ENCODE measurements around the gene KEAP1. TPM values are rescaled to one million over a fixed set of nuclear protein-coding genes. Genes with fewer than 3 reads are reported as not detected.
A peak's percentile ranks its signal among the peaks of the same experiment; 100 is the strongest.
"Not testable (repeated sequence)": the region's sequence is repeated elsewhere in the genome, so short reads cannot be mapped to it uniquely, and the experiment has no call there.

The KEAP1 gene
- total and polyA plus RNA-seq, 2 experiments from 2014 or later = 70.5 to 85.5 TPM

DNA sequence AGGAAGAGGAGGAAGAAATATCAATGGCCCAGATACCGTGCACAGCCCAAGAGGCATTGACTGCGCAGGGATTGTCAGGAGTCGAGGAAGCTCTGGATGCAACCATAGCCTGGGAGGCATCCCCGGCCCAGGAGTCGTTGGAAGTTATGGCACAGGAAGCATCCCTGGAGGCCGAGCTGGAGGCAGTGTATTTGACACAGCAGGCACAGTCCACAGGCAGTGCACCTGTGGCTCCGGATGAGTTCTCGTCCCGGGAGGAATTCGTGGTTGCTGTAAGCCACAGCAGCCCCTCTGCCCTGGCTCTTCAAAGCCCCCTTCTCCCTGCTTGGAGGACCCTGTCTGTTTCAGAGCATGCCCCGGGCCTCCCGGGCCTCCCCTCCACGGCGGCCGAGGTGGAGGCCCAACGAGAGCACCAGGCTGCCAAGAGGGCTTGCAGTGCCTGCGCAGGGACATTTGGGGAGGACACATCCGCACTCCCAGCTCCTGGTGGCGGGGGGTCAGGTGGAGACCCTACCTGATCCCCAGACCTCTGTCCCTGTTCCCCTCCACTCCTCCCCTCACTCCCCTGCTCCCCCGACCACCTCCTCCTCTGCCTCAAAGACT lies 36.0 kb downstream of the KEAP1 start:
- TF ChIP-seq, protein P1, sequence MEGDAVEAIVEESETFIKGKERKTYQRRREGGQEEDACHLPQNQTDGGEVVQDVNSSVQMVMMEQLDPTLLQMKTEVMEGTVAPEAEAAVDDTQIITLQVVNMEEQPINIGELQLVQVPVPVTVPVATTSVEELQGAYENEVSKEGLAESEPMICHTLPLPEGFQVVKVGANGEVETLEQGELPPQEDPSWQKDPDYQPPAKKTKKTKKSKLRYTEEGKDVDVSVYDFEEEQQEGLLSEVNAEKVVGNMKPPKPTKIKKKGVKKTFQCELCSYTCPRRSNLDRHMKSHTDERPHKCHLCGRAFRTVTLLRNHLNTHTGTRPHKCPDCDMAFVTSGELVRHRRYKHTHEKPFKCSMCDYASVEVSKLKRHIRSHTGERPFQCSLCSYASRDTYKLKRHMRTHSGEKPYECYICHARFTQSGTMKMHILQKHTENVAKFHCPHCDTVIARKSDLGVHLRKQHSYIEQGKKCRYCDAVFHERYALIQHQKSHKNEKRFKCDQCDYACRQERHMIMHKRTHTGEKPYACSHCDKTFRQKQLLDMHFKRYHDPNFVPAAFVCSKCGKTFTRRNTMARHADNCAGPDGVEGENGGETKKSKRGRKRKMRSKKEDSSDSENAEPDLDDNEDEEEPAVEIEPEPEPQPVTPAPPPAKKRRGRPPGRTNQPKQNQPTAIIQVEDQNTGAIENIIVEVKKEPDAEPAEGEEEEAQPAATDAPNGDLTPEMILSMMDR (IDR thresholded peaks at IDR 0.05; ENCODE audit: low read depth, low read length) = no peak
- H3K9me3 ChIP-seq (ENCODE audit: low read depth) = no peaks in the 10 kb centered on the region
- H3K4me3 ChIP-seq = no peak overlapping the region
- DNase-seq (ENCODE audit: low read depth in 1 of 2, low spot score in 1 of 2) = no peak
- no peaks in the 10 kb centered on the region for H3K27me3 ChIP-seq
- no peaks in the 10 kb centered on the region for H3K36me3 ChIP-seq
- no peaks in the 10 kb centered on the region for H3K4me1 ChIP-seq (ENCODE audit: low read depth)
- no peak overlapping the region for H3K27ac ChIP-seq

GRCh38 chr19:10464456-10464855 lies 38.7 kb downstream of the KEAP1 start:
- DNase-seq (ENCODE audit: low read depth in 1 of 2, low spot score in 1 of 2) = no peak
- H3K27me3 ChIP-seq = no peaks in the 10 kb centered on the region
- no peak overlapping the region for H3K4me3 ChIP-seq
- no peak overlapping the region for H3K27ac ChIP-seq
- no peaks in the 10 kb centered on the region for H3K36me3 ChIP-seq
- H3K9me3 ChIP-seq (ENCODE audit: low read depth) = no peaks in the 10 kb centered on the region
- H3K4me1 ChIP-seq (ENCODE audit: low read depth) = no peaks in the 10 kb centered on the region
- TF ChIP-seq, protein P1 (IDR thresholded peaks at IDR 0.05; ENCODE audit: low read depth, low read length) = no peak

DNA sequence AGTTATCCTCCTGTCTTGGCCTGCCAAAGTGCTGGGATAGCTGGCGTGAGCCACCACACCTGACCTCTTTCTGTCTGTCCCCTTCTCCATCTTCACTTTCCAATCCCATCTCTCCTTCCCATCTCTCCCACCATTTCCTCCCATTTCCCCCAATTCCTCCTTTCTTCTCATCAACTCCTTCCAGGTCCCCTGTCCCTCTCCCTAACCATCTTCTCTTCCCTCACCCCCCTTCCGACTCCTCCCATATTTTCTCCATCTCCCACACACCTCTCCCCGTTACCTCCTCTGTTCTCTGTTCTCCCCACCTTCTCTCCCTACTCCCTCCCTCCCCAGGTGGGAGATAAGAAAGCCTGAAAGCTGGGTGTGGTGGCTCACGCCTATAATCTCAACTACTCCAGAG lies 40.6 kb downstream of the KEAP1 start:
- Histone ChIP-seq H3K9me3 (ENCODE audit: low read depth) (no peaks in the 10 kb centered on the region), H3K36me3 (no peaks in the 10 kb centered on the region), H3K4me1 (ENCODE audit: low read depth) (no peaks in the 10 kb centered on the region), H3K27ac (no peak overlapping the region), H3K4me3 (no peak overlapping the region), H3K27me3 (no peaks in the 10 kb centered on the region)
- TF ChIP-seq, protein P1 (IDR thresholded peaks at IDR 0.05; ENCODE audit: low read depth, low read length) = no peak
- no peak for DNase-seq (ENCODE audit: low read depth in 1 of 2, low spot score in 1 of 2)

GRCh38 chr19:10462042-10462441 lies 41.1 kb downstream of the KEAP1 start:
- not testable (repeated sequence) for H3K36me3 ChIP-seq; H3K27me3 ChIP-seq; H3K4me1 ChIP-seq (ENCODE audit: low read depth); H3K4me3 ChIP-seq; H3K9me3 ChIP-seq (ENCODE audit: low read depth); DNase-seq (ENCODE audit: low read depth in 1 of 2, low spot score in 1 of 2); H3K27ac ChIP-seq

- Histone ChIP-seq H3K27ac (no peak overlapping the region), H3K27me3 (no peaks in the 10 kb centered on the region), H3K4me3 (peak overlapping the region; percentile 15), H3K9me3 (ENCODE audit: low read depth) (no peaks in the 10 kb centered on the region), H3K36me3 (no peaks in the 10 kb centered on the region), H3K4me1 (ENCODE audit: low read depth) (no peaks in the 10 kb centered on the region)
- peak; percentile 96 to 97 for DNase-seq (ENCODE audit: low read depth in 1 of 2, low spot score in 1 of 2)
- TF ChIP-seq, protein P1 (IDR thresholded peaks at IDR 0.05; ENCODE audit: low read depth, low read length) = no peak
These were observed 41.9 kb downstream of the KEAP1 start for GRCh38 chr19:10461047-10461949.

DNA sequence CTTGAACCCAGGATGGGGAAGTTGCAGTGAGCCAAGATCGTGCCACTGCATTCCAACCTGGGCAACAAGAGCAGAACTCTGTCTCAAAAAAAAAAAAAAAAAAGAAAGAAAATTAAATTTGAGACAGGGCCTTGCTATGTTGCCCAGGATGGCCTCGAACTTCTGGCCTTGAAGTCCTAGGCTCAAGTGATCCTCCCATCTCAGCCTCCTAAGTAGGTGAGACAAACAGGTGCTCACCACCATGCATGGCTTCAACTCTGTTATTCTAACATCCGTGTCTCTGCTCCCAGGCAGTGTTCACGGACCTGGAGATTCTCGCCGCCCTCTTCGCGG lies 42.5 kb downstream of the KEAP1 start:
- Histone ChIP-seq H3K9me3 (ENCODE audit: low read depth) (no peaks in the 10 kb centered on the region), H3K4me1 (ENCODE audit: low read depth) (no peaks in the 10 kb centered on the region), H3K27ac (no peak overlapping the region), H3K4me3 (no peak overlapping the region), H3K27me3 (no peaks in the 10 kb centered on the region), H3K36me3 (no peaks in the 10 kb centered on the region)
- TF ChIP-seq, protein P1 (IDR thresholded peaks at IDR 0.05; ENCODE audit: low read depth, low read length) = no peak
- no peak for DNase-seq (ENCODE audit: low read depth in 1 of 2, low spot score in 1 of 2)

DNA sequence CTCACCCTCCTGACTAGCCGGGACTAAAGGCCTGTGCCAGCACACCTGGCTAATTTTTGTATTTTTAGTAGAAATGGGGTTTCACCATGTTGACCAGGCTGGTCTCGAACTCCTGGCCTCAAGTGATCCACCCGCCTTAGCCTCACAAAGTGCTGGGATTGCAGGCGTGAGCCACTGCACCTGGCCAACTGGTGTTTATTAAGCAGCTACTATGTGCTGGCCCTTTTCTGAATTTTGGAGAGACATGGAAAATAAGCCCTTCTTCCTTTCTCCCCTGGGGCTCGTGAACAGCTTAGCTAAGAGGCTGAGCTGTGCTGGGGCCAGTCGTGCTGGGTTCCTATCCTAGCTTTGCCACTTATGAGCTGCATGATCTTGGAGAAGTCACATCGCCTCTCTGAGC lies 44.4 kb downstream of the KEAP1 start:
- H3K4me3 ChIP-seq; H3K9me3 ChIP-seq (ENCODE audit: low read depth); H3K27ac ChIP-seq; H3K36me3 ChIP-seq; H3K4me1 ChIP-seq (ENCODE audit: low read depth); DNase-seq (ENCODE audit: low read depth in 1 of 2, low spot score in 1 of 2); H3K27me3 ChIP-seq: not testable (repeated sequence)
